Duodenal mucosa (tissue), 2 donors: ENCODE data around the gene LCE2B.
"Not testable (repeated sequence)": the region's sequence is repeated elsewhere in the genome, so short reads cannot be mapped to it uniquely, and the experiment has no call there.

Experiments
- H3K27ac ChIP-seq: one replicate; pipeline ENCODE4 v1.7.0; 2013; ENCODE audit warnings: low read depth, low read length
- H3K27me3 ChIP-seq, 2 donors: one replicate each; pipeline ENCODE4 v1.7.0; 2013; ENCODE audit warnings: low read length in 2 of 2, control low read depth in 1 of 2; ENCODE audit not compliant: insufficient read depth in 2 of 2, control insufficient read depth in 1 of 2
- H3K36me3 ChIP-seq, 2 donors: one replicate each; pipeline ENCODE4 v1.7.0; 2013; ENCODE audit warnings: low read length in 2 of 2, control low read depth in 1 of 2; ENCODE audit not compliant: insufficient read depth in 2 of 2, control insufficient read depth in 1 of 2
- H3K4me1 ChIP-seq, 2 donors: one replicate each; pipeline ENCODE4 v1.7.0; 2013; ENCODE audit warnings: low read length in 2 of 2, control low read depth in 1 of 2; ENCODE audit not compliant: insufficient read depth in 2 of 2, control insufficient read depth in 1 of 2
- H3K4me3 ChIP-seq, 2 donors: one replicate each; pipeline ENCODE4 v1.7.0; 2013; ENCODE audit warnings: low read length in 2 of 2, low read depth in 1 of 2
- H3K9ac ChIP-seq, 2 donors: one replicate each; pipeline ENCODE4 v1.7.0; 2013; ENCODE audit warnings: low read length in 2 of 2, low read depth in 1 of 2
- H3K9me3 ChIP-seq, 2 donors: one replicate each; pipeline ENCODE4 v1.7.0; 2013; ENCODE audit warnings: low read length in 2 of 2, control low read depth in 1 of 2; ENCODE audit not compliant: control insufficient read depth in 1 of 2

LCE2B gene

DNA sequence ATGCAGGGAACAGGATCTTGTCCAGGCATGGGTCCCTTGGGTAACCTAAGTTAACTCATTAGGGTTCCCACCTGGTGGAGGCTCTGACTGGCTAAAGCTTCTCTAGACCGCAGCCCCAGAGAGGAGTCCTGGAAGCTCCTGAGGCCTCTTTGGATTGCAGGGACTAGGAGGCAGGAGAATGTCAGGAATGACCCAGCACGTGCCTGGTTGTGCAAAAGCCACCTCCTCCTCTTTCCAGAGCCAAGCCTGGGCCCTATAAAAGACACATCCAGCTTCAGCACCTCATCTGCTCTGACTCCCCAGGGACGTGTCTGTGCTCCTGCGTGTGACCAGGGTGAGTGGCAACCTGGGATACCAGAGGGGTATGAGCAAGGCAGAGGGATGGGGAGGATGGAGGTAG, at the start of gene LCE2B:
TSS of gene LCE2B (plus strand) at position 301 of the 400 bp plus-strand sequence. CDS start 721 bp downstream, outside the sequence.
- H3K27ac ChIP-seq, H3K4me1 ChIP-seq, H3K4me3 ChIP-seq, H3K9me3 ChIP-seq, H3K36me3 ChIP-seq, H3K27me3 ChIP-seq, H3K9ac ChIP-seq: not testable (repeated sequence)

DNA sequence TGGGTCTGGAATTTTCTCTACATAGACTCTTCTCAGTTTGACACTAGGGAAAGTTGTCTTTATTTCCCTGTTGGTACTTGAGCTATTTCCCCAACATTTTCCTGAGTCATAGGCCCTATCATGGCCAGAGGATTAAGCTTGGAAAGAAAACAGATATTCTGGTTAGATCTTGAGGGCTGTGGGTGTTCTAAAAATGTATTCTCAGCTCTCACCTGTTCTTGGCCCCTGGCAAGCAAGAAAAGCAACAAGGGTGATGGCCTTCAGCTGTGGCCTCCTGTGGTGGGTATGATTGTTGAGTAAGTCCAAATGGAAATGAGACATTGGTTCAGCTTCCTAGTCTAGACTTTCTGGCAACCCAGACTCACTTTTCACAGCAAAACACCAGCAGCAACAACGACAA, 45.6 kb upstream of the LCE2B start:
- Histone ChIP-seq H3K27me3 (no peaks in the 10 kb centered on the region), H3K4me1 (no peaks in the 10 kb centered on the region), H3K4me3 (no peak overlapping the region), H3K9ac (no peak overlapping the region), H3K9me3 (peaks cover 0 to 3% of the 10 kb centered on the region in 2 donors), H3K36me3 (no peaks in the 10 kb centered on the region), H3K27ac (no peak overlapping the region)

DNA sequence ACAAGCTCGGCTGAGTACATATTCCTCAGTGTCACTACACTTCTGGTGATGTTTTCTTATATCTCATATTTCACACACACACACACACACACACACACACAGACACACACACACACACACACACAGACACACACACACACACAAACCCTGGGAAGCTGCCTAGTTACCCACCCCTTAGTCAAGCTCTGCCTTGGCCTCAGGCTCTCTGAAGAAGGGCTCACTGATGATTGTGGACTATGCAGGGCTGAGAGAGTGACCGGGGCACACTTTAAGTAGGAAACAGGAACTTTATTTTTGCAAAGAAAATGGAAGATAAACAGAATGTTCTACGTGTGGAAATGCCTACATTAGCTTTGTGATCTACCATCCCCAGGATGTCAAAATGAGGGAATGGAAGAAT, 42.0 kb upstream of the LCE2B start:
- H3K36me3 ChIP-seq, result no peaks in the 10 kb centered on the region
- no peaks in the 10 kb centered on the region for H3K4me1 ChIP-seq
- no peaks in the 10 kb centered on the region for H3K27me3 ChIP-seq
- H3K4me3 ChIP-seq, result no peak overlapping the region
- no peak overlapping the region for H3K9ac ChIP-seq
- no peak overlapping the region for H3K27ac ChIP-seq
- no peaks in the 10 kb centered on the region for H3K9me3 ChIP-seq

- Histone ChIP-seq H3K36me3 (no peaks in the 10 kb centered on the region), H3K9me3 (no peaks in the 10 kb centered on the region)
These were observed 40.8 kb upstream of the LCE2B start for GRCh38 chr1:152645146-152645545.

DNA sequence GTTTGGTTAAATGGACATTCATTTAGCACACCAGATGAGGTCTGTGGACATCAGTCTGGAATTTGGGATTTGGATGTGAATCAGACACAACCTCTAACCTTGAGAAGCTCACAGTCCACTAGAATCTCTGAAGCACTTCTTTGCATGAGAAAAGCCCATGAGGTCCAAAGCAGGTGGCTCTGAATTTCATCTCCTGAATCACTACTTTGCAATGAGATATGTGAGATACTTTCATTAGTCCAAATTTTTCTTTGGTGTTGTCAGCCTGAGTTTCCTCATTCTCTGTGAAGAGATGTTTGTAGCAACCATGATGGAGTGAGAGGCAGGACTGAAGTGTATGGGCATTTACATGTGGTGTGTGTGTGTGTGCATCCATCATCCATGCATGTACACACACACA, 39.3 kb upstream of the LCE2B start:
- Histone ChIP-seq H3K4me1 (no peaks in the 10 kb centered on the region), H3K4me3 (no peak overlapping the region), H3K27me3 (no peaks in the 10 kb centered on the region), H3K9me3 (no peaks in the 10 kb centered on the region), H3K9ac (no peak overlapping the region), H3K36me3 (no peaks in the 10 kb centered on the region), H3K27ac (no peak overlapping the region)

More at GRCh38 chr1:152645146-152645545, 40.8 kb upstream of the LCE2B start:
- no peaks in the 10 kb centered on the region for H3K4me1 ChIP-seq
- no peak overlapping the region for H3K9ac ChIP-seq
- no peak overlapping the region for H3K4me3 ChIP-seq
- H3K27me3 ChIP-seq, result no peaks in the 10 kb centered on the region
- no peak overlapping the region for H3K27ac ChIP-seq

- Histone ChIP-seq H3K9ac (no peak overlapping the region), H3K27me3 (peaks cover 0 to 3% of the 10 kb centered on the region in 2 donors), H3K4me3 (no peak overlapping the region), H3K27ac (no peak overlapping the region), H3K9me3 (no peaks in the 10 kb centered on the region), H3K4me1 (no peaks in the 10 kb centered on the region), H3K36me3 (no peaks in the 10 kb centered on the region)
These were observed 31.8 kb upstream of the LCE2B start for GRCh38 chr1:152654110-152654509.

DNA sequence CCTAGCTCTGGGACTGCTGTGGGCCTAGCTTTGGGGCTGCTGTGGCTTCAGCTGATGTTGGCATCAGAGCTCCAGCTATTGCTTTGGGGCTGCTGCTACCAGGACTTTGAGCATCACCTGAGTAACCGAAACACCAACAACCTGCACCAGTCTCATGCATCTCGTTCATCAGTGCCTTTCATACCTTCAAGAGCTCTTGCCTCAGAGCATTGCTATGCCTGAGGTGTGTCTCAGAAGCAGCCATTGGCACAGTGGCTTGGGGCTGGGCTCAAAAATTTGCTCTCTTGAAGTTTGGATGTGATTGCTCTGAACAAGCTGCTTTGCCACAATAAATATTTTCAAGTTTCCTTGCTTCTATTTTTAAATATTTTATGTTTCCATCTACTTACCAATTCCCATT, 29.5 kb upstream of the LCE2B start:
- no peak overlapping the region for H3K4me3 ChIP-seq
- H3K9me3 ChIP-seq, result no peaks in the 10 kb centered on the region

DNA sequence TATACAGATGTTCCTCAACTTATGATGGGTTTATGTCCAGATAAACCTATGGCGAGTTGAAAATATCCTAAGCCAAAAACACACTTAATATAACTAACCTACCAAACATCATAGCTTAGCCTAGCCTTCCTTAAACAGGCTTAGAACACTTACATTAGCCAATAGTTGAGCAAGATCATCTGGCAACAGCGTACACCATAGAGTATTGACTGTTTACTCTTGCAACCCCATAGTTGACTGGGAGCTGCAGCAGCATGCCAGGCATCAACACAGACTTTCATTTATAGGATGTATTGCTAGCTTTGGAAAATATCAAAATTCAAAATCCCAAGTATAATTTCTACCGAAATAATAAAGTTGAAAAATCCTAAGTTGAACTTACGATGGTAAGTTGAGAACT, 28.2 kb upstream of the LCE2B start:
- Histone ChIP-seq H3K27ac (no peak overlapping the region), H3K4me1 (no peaks in the 10 kb centered on the region), H3K27me3 (peaks cover 0 to under 1% of the 10 kb centered on the region in 2 donors), H3K4me3 (no peak overlapping the region), H3K36me3 (no peaks in the 10 kb centered on the region), H3K9me3 (no peaks in the 10 kb centered on the region), H3K9ac (no peak overlapping the region)

More for the DNA sequence above, 29.5 kb upstream of the LCE2B start:
- Histone ChIP-seq H3K27ac (no peak overlapping the region), H3K27me3 (peaks cover 0 to 3% of the 10 kb centered on the region in 2 donors), H3K36me3 (no peaks in the 10 kb centered on the region), H3K4me1 (no peaks in the 10 kb centered on the region), H3K9ac (no peak overlapping the region)

DNA sequence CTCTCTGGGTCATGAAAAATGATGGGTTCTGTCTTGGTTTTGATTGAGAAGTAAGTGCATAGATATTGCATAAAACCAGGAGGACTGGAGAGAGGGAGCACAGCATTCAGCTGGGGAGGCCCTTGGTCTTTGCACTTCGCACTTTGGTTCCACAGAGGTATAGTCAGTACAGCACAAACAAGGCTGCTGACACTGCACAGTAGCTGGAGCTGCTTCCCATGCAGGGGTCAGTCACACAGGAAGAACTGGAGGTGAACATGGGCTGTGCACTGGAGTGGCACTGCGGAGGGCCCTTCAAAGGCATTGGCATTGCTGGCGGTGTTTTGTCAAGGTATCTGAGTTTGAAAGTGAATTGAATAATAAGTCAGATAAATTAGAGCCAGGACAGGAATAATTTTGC, 27.3 kb upstream of the LCE2B start:
- Histone ChIP-seq H3K27me3 (no peaks in the 10 kb centered on the region), H3K9ac (no peak overlapping the region), H3K4me1 (no peaks in the 10 kb centered on the region), H3K4me3 (no peak overlapping the region), H3K36me3 (no peaks in the 10 kb centered on the region), H3K9me3 (no peaks in the 10 kb centered on the region), H3K27ac (no peak overlapping the region)

DNA sequence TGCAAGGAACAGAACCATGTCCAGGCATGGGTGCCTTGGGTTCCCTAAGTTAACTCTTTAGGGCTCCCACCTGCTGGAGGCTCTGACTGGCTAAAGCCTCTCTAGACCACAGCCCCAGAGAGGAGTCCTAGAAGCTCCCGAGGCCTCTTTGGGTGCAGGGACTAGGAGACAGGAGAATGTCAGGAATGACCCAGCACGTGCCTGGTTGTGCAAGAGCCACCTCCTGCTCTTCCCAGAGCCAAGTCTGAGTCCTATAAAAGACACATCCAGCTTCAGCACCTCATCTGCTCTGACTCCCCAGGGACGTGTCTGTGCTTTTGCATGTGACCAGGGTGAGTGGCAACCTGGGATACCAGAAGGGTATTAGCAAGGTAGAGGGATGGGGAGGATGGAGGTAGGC, 22.8 kb upstream of the LCE2B start, which contains the start of gene LCE2D:
TSS of gene LCE2D (plus strand) at position 283 of the 400 bp plus-strand sequence. CDS start 726 bp downstream, outside the sequence.
- Histone ChIP-seq H3K9ac (no peak within 1 kb of the TSS), H3K9me3 (no peaks in the 10 kb centered on the region), H3K36me3 (no peaks in the 10 kb centered on the region), H3K4me1 (no peaks in the 10 kb centered on the region), H3K27ac (no peak within 1 kb of the TSS), H3K4me3 (no peak within 1 kb of the TSS), H3K27me3 (no peaks in the 10 kb centered on the region)

GRCh38 chr1:152666171-152666570, 19.8 kb upstream of the LCE2B start:
- not testable (repeated sequence) for H3K9me3 ChIP-seq, H3K36me3 ChIP-seq, H3K4me3 ChIP-seq, H3K4me1 ChIP-seq, H3K27ac ChIP-seq, H3K9ac ChIP-seq, H3K27me3 ChIP-seq
